PC-9 (cell line): ENCODE data around the gene PADI6. TPM values are rescaled to one million over a fixed set of nuclear protein-coding genes. Genes with fewer than 3 reads are reported as not detected.

Experiments used
- BruUV-seq: library from RNA; stranded (reverse); fragments of 400-500 nt; replicated peaks from 2 replicates; lab custom pipeline; 2021; lab: Mats Ljungman, UMichigan
- CTCF ChIA-PET: fragments of 300-600 bp; sonication (Branson Sonifier 250); formaldehyde crosslinking; loops from one replicate; lab custom pipeline; 2022; ENCODE audit warnings: antibody characterized with exemption; lab: Charles Lee
- POLR2A ChIA-PET: fragments of 300-600 bp; sonication (Branson Sonifier 250); formaldehyde crosslinking; loops from one replicate; lab custom pipeline; 2022; ENCODE audit warnings: antibody characterized with exemption; ENCODE audit not compliant: unreplicated experiment; lab: Charles Lee
- DNase-seq, 2 experiments: peaks; one replicate each; pipeline versions ENCODE4 v3.0.0 to v3.0.0-alpha.2; 2015 to 2022; ENCODE audit warnings: mixed read lengths in 1 of 2
- H2AFZ ChIP-seq: fragments of 200-600 bp; sonication (generic); 2 replicates; pipeline ENCODE4 v1.8.1; 2017; ENCODE audit warnings: antibody characterized with exemption
- H3F3A ChIP-seq: fragments of 200-600 bp; sonication (generic); 2 replicates; pipeline ENCODE4 v1.8.1; 2017; ENCODE audit warnings: antibody characterized with exemption, mild to moderate bottlenecking, low read depth; ENCODE audit not compliant: insufficient read depth
- H3K27ac ChIP-seq: fragments of 200-600 bp; sonication (generic); 2 replicates; pipeline ENCODE4 v1.6.1; 2016; ENCODE audit warnings: mixed run types
- H3K27me3 ChIP-seq: fragments of 200-600 bp; sonication (generic); 2 replicates; pipeline ENCODE4 v1.6.1; 2016; ENCODE audit warnings: low read depth, mixed run types; ENCODE audit not compliant: insufficient read depth
- H3K36me3 ChIP-seq: fragments of 200-600 bp; sonication (generic); 2 replicates; pipeline ENCODE4 v1.6.1; 2016; ENCODE audit warnings: low read depth, mixed run types
- H3K4me1 ChIP-seq: fragments of 200-600 bp; sonication (generic); replicated peaks from 2 replicates; pipeline ENCODE4 v1.6.1; 2016; ENCODE audit warnings: mixed run types; ENCODE audit not compliant: insufficient read depth
- H3K4me2 ChIP-seq: fragments of 200-600 bp; sonication (generic); 2 replicates; pipeline ENCODE4 v1.6.1; 2017; ENCODE audit warnings: mixed run types
- H3K4me3 ChIP-seq: fragments of 200-600 bp; sonication (generic); 2 replicates; pipeline ENCODE4 v1.6.1; 2016; ENCODE audit warnings: mixed run types
- H3K79me2 ChIP-seq: fragments of 200-600 bp; sonication (generic); 2 replicates; pipeline ENCODE4 v1.6.1; 2017; ENCODE audit warnings: low read depth, mixed run types
- H3K9me2 ChIP-seq: fragments of 200-600 bp; sonication (generic); 2 replicates; pipeline ENCODE4 v1.8.1; 2017; ENCODE audit warnings: mild to moderate bottlenecking; ENCODE audit not compliant: insufficient read depth
- H3K9me3 ChIP-seq: fragments of 200-600 bp; sonication (generic); 2 replicates; pipeline ENCODE4 v1.8.1; 2016; ENCODE audit warnings: low read depth; ENCODE audit not compliant: insufficient read depth
- H4K20me1 ChIP-seq: fragments of 200-600 bp; sonication (generic); 2 replicates; pipeline ENCODE4 v1.8.1; 2017; ENCODE audit not compliant: insufficient read depth
- CTCF ChIP-seq: fragments of 200-600 bp; sonication (generic); conservative IDR thresholded peaks from 2 replicates; pipeline ENCODE4 v1.6.1; 2017; ENCODE audit warnings: mixed run types, antibody characterized with exemption, mild to moderate bottlenecking, moderate library complexity
- EZH2 ChIP-seq: fragments of 200-600 bp; sonication (generic); IDR thresholded peaks from 2 replicates; pipeline ENCODE4 v1.8.0; 2017; ENCODE audit warnings: antibody characterized with exemption, low read depth
- intact Hi-C: fragments of 100-400 bp; cut with micrococcal nuclease; formaldehyde crosslinking; loops from one replicate; pipeline ENCODE4 v1.10.0; 2022; ENCODE audit not compliant: unreplicated experiment
- total RNA-seq: library from RNA; stranded (reverse); gene quantifications from 2 replicates; pipeline ENCODE4 v1.2.3, GENCODE V29; 2021

The PADI6 gene
- total RNA-seq, 1 experiment from 2014 or later = 0.20 TPM

DNA sequence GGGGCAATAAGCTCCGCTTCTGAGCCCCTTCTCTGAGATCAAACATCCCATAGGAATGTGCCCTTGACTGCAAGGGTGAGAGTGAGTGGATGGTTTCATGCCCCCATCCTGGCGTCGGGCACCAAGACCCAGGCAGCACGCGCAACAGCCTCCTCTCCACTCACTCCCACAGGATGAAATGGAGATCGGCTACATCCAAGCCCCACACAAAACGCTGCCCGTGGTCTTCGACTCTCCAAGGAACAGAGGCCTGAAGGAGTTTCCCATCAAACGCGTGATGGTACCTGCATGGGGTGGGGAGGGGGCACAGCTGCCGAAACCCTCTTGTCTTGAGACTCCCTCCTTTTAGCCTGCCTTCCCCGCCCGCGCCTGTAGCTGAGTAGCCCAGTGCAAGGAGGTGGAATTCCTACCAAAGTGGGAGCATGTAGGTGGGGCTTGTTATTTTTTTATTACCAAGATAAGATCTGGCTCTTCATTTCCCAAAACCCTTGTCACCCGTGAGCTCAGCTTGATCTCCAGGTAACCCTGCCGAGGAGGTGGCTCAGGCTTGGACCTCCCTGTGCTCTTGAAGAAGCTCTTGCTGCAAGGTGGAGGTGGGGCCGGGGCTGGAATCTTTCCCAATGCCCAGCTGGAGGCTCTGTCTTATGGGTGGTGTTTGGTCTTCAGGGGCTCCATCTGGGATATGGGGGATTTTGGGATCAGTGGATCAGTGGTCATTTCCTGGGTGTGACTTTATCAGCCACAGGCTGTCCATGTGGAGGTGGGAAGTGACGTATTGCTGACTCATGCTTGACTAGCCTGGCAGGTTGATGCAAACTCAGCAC, 24.0 kb upstream of the PADI6 start:
- Histone ChIP-seq H4K20me1 (no peaks in the 10 kb centered on the region), H3K27ac (peak overlapping the region; percentile 84), H3K4me3 (peak overlapping the region; percentile 39; the same call in 1 of the 2 replicates), H3K9me2 (no peaks in the 10 kb centered on the region), H3K4me1 (peaks cover 23% of the 10 kb centered on the region), H3K36me3 (no peaks in the 10 kb centered on the region), H3K79me2 (no peaks in the 10 kb centered on the region), H3K4me2 (peak overlapping the region; percentile 79), H3K9me3 (no peaks in the 10 kb centered on the region), H3F3A (peaks cover 15% of the 10 kb centered on the region; the same call in 1 of the 2 replicates), H3K27me3 (no peaks in the 10 kb centered on the region), H2AFZ (peak overlapping the region; percentile 73; the same call in 1 of the 2 replicates)
- peak; percentile 75 to 88 for DNase-seq
- POLR2A ChIA-PET = interaction anchor here (0.5 to 0.7 kb wide), 3 partner anchors 93 to 156 kb away, joined by 3 to 6 read pairs (median 4); no protein-coding TSS in a partner anchor
- intact Hi-C loops = no loop called here
- CTCF ChIA-PET = no interaction called here
- BruUV-seq = TSS peak; percentile 99
- no peak for TF ChIP-seq CTCF
- no peak for TF ChIP-seq EZH2

GRCh38 chr1:17348593-17349234, 23.3 kb upstream of the PADI6 start:
- Histone ChIP-seq H3K4me3 (no peak overlapping the region), H3K27ac (peak overlapping the region; percentile 84), H2AFZ (no peak overlapping the region), H3K4me1 (peaks cover 23% of the 10 kb centered on the region), H3K4me2 (peak overlapping the region; percentile 79), H3F3A (peaks cover 15% of the 10 kb centered on the region; the same call in 1 of the 2 replicates), H4K20me1 (no peaks in the 10 kb centered on the region), H3K9me3 (no peaks in the 10 kb centered on the region), H3K9me2 (no peaks in the 10 kb centered on the region), H3K79me2 (no peaks in the 10 kb centered on the region), H3K27me3 (no peaks in the 10 kb centered on the region), H3K36me3 (no peaks in the 10 kb centered on the region)
- no peak for TF ChIP-seq EZH2
- TF ChIP-seq CTCF = no peak
- CTCF ChIA-PET = no interaction called here
- POLR2A ChIA-PET = interaction anchor here (0.5 to 0.7 kb wide), 2 partner anchors 111 to 157 kb away, joined by 3 to 6 read pairs; no protein-coding TSS in a partner anchor
- DNase-seq = no peak
- intact Hi-C loops = no loop called here
- BruUV-seq = TSS peak; percentile 76

DNA sequence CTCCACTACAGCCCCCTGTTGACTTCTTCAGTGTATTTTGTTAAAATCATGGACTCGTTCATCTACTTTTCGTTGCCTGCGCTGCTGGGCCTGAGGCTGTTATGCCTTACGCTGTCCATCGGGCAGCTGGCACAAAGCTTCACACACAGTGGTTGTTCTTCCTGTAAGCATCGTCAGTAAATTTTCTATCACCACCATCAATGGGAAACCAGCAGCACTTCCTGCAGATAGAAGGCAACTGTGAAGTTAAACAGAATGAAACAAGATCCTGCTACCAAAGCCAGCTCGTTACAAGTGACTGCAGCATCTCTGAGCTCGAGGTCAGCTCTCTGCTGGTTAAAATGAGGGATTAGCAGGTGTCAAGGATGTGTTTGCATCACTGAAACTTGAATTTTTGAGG, 21.9 kb upstream of the PADI6 start:
- TF ChIP-seq CTCF (no peak), EZH2 (no peak)
- Histone ChIP-seq H3K36me3 (no peaks in the 10 kb centered on the region), H4K20me1 (no peaks in the 10 kb centered on the region), H3F3A (peaks cover 15% of the 10 kb centered on the region; the same call in 1 of the 2 replicates), H3K9me2 (no peaks in the 10 kb centered on the region), H3K79me2 (no peaks in the 10 kb centered on the region), H3K27me3 (no peaks in the 10 kb centered on the region), H3K9me3 (no peaks in the 10 kb centered on the region), H3K4me3 (no peak overlapping the region), H3K4me1 (peaks cover 23% of the 10 kb centered on the region), H3K27ac (no peak overlapping the region), H3K4me2 (no peak overlapping the region), H2AFZ (no peak overlapping the region)
- BruUV-seq = no TSS peak
- ChIA-PET POLR2A (no interaction called here), CTCF (no interaction called here)
- intact Hi-C loops = no loop called here
- no peak for DNase-seq
